ENCODE results near the gene BRAT1. TPM values are rescaled to one million over a fixed set of nuclear protein-coding genes. Genes with fewer than 3 reads are reported as not detected.
A peak's percentile ranks its signal among the peaks of the same experiment; 100 is the strongest.

Gene BRAT1
- polyA plus RNA-seq, 3 donors from 2014 or later = 15.0 to 42.4 (median 19.2) TPM

GRCh38 chr7:2499719-2500430, 55.4 kb downstream of the BRAT1 start:
- Mint-ChIP-seq H3K4me1 (no peaks in the 10 kb centered on the region), H3K27ac (no peak overlapping the region), H3K9me3 (no peaks in the 10 kb centered on the region), H3K4me3 (no peak overlapping the region), H3K27me3 (ENCODE audit: low read depth in 3 of 3) (peaks cover 2 to 12% (median 3%) of the 10 kb centered on the region in 3 donors), H3K36me3 (no peaks in the 10 kb centered on the region)
- DNase-seq = no peak

GRCh38 chr7:2499181-2499580, 56.1 kb downstream of the BRAT1 start:
- Mint-ChIP-seq H3K9me3 (no peaks in the 10 kb centered on the region), H3K27me3 (ENCODE audit: low read depth in 3 of 3) (peaks cover 2 to 12% (median 3%) of the 10 kb centered on the region in 3 donors), H3K36me3 (no peaks in the 10 kb centered on the region), H3K4me3 (no peak overlapping the region), H3K4me1 (no peaks in the 10 kb centered on the region), H3K27ac (no peak overlapping the region)
- no peak for DNase-seq

- no peak for DNase-seq
- H3K27ac Mint-ChIP-seq = no peak overlapping the region
- H3K4me1 Mint-ChIP-seq = no peaks in the 10 kb centered on the region
- no peaks in the 10 kb centered on the region for H3K36me3 Mint-ChIP-seq
- no peaks in the 10 kb centered on the region for H3K9me3 Mint-ChIP-seq
- H3K27me3 Mint-ChIP-seq (ENCODE audit: low read depth in 3 of 3) = peaks cover 0 to 10% (median 0%) of the 10 kb centered on the region in 3 donors
- H3K4me3 Mint-ChIP-seq = no peak overlapping the region
Measured at GRCh38 chr7:2498708-2499107, 56.6 kb downstream of the BRAT1 start.

- H3K4me3 Mint-ChIP-seq = no peak overlapping the region
- H3K36me3 Mint-ChIP-seq = no peaks in the 10 kb centered on the region
- H3K27me3 Mint-ChIP-seq (ENCODE audit: low read depth in 3 of 3) = peaks cover 0 to 12% (median 4%) of the 10 kb centered on the region in 3 donors
- DNase-seq = no peak
- peaks cover 0 to 2% of the 10 kb centered on the region in 2 donors for H3K4me1 Mint-ChIP-seq
- H3K9me3 Mint-ChIP-seq = no peaks in the 10 kb centered on the region
- no peak overlapping the region for H3K27ac Mint-ChIP-seq
Measured at GRCh38 chr7:2497500-2498336, 57.6 kb downstream of the BRAT1 start.

GRCh38 chr7:2497065-2497464, 58.3 kb downstream of the BRAT1 start:
- H3K27ac Mint-ChIP-seq = no peak overlapping the region
- DNase-seq = no peak
- no peaks in the 10 kb centered on the region for H3K36me3 Mint-ChIP-seq
- H3K4me1 Mint-ChIP-seq = peaks cover 0 to 2% of the 10 kb centered on the region in 2 donors
- H3K27me3 Mint-ChIP-seq (ENCODE audit: low read depth in 3 of 3) = peaks cover 0 to 12% (median 7%) of the 10 kb centered on the region in 3 donors
- H3K9me3 Mint-ChIP-seq = no peaks in the 10 kb centered on the region
- no peak overlapping the region for H3K4me3 Mint-ChIP-seq

- no peak for DNase-seq
- Mint-ChIP-seq H3K9me3 (no peaks in the 10 kb centered on the region), H3K4me1 (peaks cover 0 to 2% of the 10 kb centered on the region in 2 donors), H3K4me3 (peak overlapping the region in 1 of 5 donors; percentile 12), H3K36me3 (peaks cover 0 to 3% (median 0%) of the 10 kb centered on the region in 3 donors), H3K27ac (peak overlapping the region in 1 of 6 donors; percentile 17), H3K27me3 (ENCODE audit: low read depth in 3 of 3) (peaks cover 2 to 10% (median 8%) of the 10 kb centered on the region in 3 donors)
Measured at GRCh38 chr7:2496375-2496774, 58.9 kb downstream of the BRAT1 start.

GRCh38 chr7:2495418-2496299, 59.7 kb downstream of the BRAT1 start:
- no peak for DNase-seq
- Mint-ChIP-seq H3K9me3 (no peaks in the 10 kb centered on the region), H3K36me3 (peaks cover 0 to 3% (median 0%) of the 10 kb centered on the region in 3 donors), H3K4me3 (no peak overlapping the region), H3K27me3 (ENCODE audit: low read depth in 3 of 3) (peaks cover 5 to 10% (median 8%) of the 10 kb centered on the region in 3 donors), H3K27ac (no peak overlapping the region), H3K4me1 (peaks cover 0 to 2% of the 10 kb centered on the region in 2 donors)

- H3K27me3 Mint-ChIP-seq (ENCODE audit: low read depth in 3 of 3) = peaks cover 8 to 9% (median 8%) of the 10 kb centered on the region in 3 donors
- no peaks in the 10 kb centered on the region for H3K9me3 Mint-ChIP-seq
- H3K27ac Mint-ChIP-seq = no peak overlapping the region
- DNase-seq = no peak
- H3K36me3 Mint-ChIP-seq = peaks cover 0 to 3% (median 0%) of the 10 kb centered on the region in 3 donors
- peaks cover 0 to 2% of the 10 kb centered on the region in 2 donors for H3K4me1 Mint-ChIP-seq
- H3K4me3 Mint-ChIP-seq = no peak overlapping the region
Measured at GRCh38 chr7:2494191-2495130, 60.9 kb downstream of the BRAT1 start.

- Mint-ChIP-seq H3K9me3 (no peaks in the 10 kb centered on the region), H3K4me3 (no peak overlapping the region), H3K4me1 (peaks cover 0 to 4% of the 10 kb centered on the region in 2 donors), H3K27me3 (ENCODE audit: low read depth in 3 of 3) (peaks cover 7 to 8% (median 8%) of the 10 kb centered on the region in 3 donors), H3K36me3 (peaks cover 0 to 3% (median 0%) of the 10 kb centered on the region in 3 donors), H3K27ac (peak overlapping the region in 1 of 6 donors; percentile 33)
- DNase-seq = no peak
Measured at GRCh38 chr7:2493205-2494164, 61.8 kb downstream of the BRAT1 start.

GRCh38 chr7:2492038-2492437, 63.3 kb downstream of the BRAT1 start:
- peaks cover 7 to 8% (median 8%) of the 10 kb centered on the region in 3 donors for H3K27me3 Mint-ChIP-seq (ENCODE audit: low read depth in 3 of 3)
- peaks cover 0 to 3% (median 0%) of the 10 kb centered on the region in 3 donors for H3K36me3 Mint-ChIP-seq
- peaks cover 0 to 4% of the 10 kb centered on the region in 2 donors for H3K4me1 Mint-ChIP-seq
- H3K9me3 Mint-ChIP-seq = no peaks in the 10 kb centered on the region
- H3K4me3 Mint-ChIP-seq = no peak overlapping the region
- DNase-seq = no peak
- H3K27ac Mint-ChIP-seq = peak overlapping the region in 1 of 6 donors; percentile 44

GRCh38 chr7:2490181-2490651, 65.1 kb downstream of the BRAT1 start:
- Mint-ChIP-seq H3K9me3 (no peaks in the 10 kb centered on the region), H3K4me3 (no peak overlapping the region), H3K27me3 (ENCODE audit: low read depth in 3 of 3) (peaks cover 2 to 8% (median 8%) of the 10 kb centered on the region in 3 donors), H3K36me3 (peaks cover 0 to 3% (median 0%) of the 10 kb centered on the region in 3 donors), H3K4me1 (peaks cover 0 to 4% of the 10 kb centered on the region in 2 donors), H3K27ac (no peak overlapping the region)
- no peak for DNase-seq
